Chondrocyte (in vitro differentiated cells): ENCODE results near the gene NOL9. TPM values are rescaled to one million over a fixed set of nuclear protein-coding genes. Genes with fewer than 3 reads are reported as not detected.
A peak's percentile ranks its signal among the peaks of the same experiment; 100 is the strongest.

Experiments
- DNase-seq: peaks from one replicate; pipeline ENCODE4 v3.0.0; 2021; ENCODE audit warnings: mixed read lengths, low spot score
- H3K27ac Mint-ChIP-seq: one replicate; pipeline ENCODE4 v1.8.0; 2021; ENCODE audit warnings: mild to moderate bottlenecking, moderate library complexity, mixed read lengths; ENCODE audit not compliant: unreplicated experiment
- H3K27me3 Mint-ChIP-seq: 2 replicates; pipeline ENCODE4 v1.8.0; 2021; ENCODE audit warnings: low read depth, mixed read lengths
- H3K36me3 Mint-ChIP-seq: 2 replicates; pipeline ENCODE4 v1.8.0; 2021; ENCODE audit warnings: low read depth, mixed read lengths
- H3K4me1 Mint-ChIP-seq: 2 replicates; pipeline ENCODE4 v1.8.0; 2021; ENCODE audit warnings: low read depth, mild to moderate bottlenecking, mixed read lengths
- H3K4me3 Mint-ChIP-seq: one replicate; pipeline ENCODE4 v1.8.0; 2021; ENCODE audit warnings: mild to moderate bottlenecking, moderate library complexity, mixed read lengths; ENCODE audit not compliant: unreplicated experiment
- H3K9me3 Mint-ChIP-seq: 2 replicates; pipeline ENCODE4 v1.8.0; 2021; ENCODE audit warnings: low read depth, mixed read lengths
- total RNA-seq: library from RNA; stranded (reverse); gene quantifications from 3 replicates; pipeline ENCODE4 v1.2.1, GENCODE V29; 2021
- TF ChIP-seq, protein P1 (sequence below): fragments of 200-600 bp; sonication (generic); IDR thresholded peaks from 2 replicates; pipeline ENCODE4 v1.5.0; 2021; ENCODE audit warnings: antibody characterized with exemption, mild to moderate bottlenecking, moderate library complexity

NOL9 gene
- total RNA-seq, 1 donor from 2014 or later: 27.0 TPM

DNA sequence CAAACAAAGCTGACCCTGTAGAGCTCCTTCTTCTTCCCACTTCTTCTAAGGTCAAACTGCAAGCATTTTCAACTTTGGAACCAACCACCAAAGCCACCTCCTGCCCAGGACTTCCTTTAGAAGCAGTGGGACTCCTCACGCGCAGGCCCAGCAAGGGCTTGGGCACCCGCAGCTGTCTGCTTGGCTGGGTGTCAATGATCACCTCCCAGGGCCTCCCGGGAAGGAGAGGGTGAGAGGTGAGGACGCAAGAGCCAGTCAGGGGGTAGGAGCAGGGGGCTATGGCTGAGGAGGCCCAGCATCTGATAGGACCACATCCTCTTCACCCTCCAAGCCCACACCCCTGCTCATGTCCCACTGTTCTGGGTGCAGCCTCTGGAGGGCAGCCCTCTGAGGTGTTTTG, 38.1 kb upstream of the NOL9 start:
- no peak for DNase-seq
- no peak overlapping the region for H3K4me3 Mint-ChIP-seq
- TF ChIP-seq, protein P1, sequence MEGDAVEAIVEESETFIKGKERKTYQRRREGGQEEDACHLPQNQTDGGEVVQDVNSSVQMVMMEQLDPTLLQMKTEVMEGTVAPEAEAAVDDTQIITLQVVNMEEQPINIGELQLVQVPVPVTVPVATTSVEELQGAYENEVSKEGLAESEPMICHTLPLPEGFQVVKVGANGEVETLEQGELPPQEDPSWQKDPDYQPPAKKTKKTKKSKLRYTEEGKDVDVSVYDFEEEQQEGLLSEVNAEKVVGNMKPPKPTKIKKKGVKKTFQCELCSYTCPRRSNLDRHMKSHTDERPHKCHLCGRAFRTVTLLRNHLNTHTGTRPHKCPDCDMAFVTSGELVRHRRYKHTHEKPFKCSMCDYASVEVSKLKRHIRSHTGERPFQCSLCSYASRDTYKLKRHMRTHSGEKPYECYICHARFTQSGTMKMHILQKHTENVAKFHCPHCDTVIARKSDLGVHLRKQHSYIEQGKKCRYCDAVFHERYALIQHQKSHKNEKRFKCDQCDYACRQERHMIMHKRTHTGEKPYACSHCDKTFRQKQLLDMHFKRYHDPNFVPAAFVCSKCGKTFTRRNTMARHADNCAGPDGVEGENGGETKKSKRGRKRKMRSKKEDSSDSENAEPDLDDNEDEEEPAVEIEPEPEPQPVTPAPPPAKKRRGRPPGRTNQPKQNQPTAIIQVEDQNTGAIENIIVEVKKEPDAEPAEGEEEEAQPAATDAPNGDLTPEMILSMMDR: no peak
- H3K36me3 Mint-ChIP-seq: peaks cover 21% of the 10 kb centered on the region
- peaks cover 8% of the 10 kb centered on the region for H3K4me1 Mint-ChIP-seq
- no peak overlapping the region for H3K27ac Mint-ChIP-seq
- no peaks in the 10 kb centered on the region for H3K9me3 Mint-ChIP-seq
- H3K27me3 Mint-ChIP-seq: no peaks in the 10 kb centered on the region

DNA sequence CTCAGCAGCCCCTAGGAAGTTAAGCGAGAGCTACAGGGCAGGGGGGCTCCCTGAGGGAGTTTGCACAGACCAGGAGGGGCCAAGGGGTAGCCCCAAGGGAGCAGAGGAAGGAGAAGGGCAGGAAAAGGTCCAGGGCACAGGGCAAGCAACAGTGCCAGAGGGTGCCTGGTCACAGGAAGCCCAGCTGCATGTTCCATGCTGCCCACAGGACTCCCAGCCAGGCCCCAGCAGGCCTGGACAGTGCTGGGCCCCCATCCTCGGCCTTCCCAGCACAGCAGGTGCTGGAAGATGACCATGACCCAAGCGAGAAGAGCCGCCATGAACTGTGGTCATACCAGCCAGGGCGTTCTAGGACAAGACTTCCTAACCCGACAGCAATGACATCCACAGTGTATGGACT, 37.3 kb upstream of the NOL9 start:
- Mint-ChIP-seq H3K36me3 (peaks cover 20% of the 10 kb centered on the region), H3K4me1 (peaks cover 8% of the 10 kb centered on the region), H3K4me3 (no peak overlapping the region), H3K27ac (no peak overlapping the region), H3K9me3 (no peaks in the 10 kb centered on the region), H3K27me3 (no peaks in the 10 kb centered on the region)
- no peak for DNase-seq
- TF ChIP-seq, protein P1: no peak

DNA sequence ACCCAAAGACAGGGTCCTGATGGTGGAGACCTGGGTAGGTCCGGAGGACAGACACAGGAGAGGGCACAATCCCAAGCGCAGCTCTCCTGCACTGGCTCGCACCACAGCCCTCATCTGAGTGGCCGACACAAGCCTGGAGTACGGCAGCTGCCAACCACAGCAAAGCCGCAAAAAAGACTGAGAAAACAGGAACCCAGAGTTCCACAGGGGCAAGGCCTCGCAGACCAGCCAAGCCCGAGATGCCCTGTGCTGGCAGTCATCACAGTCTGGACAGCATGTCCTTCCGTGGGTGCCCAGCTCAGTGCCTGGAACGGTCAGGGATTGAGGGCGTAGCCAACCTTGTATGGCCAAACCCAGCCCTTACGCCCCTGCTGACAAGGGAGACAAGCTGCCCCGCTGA, 36.9 kb upstream of the NOL9 start:
- Mint-ChIP-seq H3K4me3 (no peak overlapping the region), H3K4me1 (peaks cover 4% of the 10 kb centered on the region), H3K27ac (no peak overlapping the region), H3K36me3 (peaks cover 17% of the 10 kb centered on the region), H3K9me3 (no peaks in the 10 kb centered on the region), H3K27me3 (no peaks in the 10 kb centered on the region)
- DNase-seq: no peak
- TF ChIP-seq, protein P1: no peak

DNA sequence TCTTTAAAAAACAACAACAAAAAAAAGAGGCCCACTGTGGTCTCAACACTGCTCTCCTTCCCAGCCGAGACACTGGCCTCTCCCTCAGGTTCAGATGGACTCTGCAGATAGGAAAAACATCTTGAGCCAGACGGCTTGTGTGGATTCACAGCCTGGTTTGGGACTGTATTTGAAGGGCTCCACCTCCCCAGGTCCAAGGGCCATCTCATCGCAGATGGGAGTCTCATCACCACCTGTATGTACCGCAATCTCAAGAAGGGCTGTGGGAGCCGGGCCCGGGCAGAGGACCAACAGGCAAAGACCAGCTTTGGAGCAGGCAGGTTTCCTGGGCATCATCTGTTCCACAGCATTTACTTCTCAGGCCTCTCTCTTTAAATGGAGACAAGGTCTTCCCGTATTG, 35.7 kb upstream of the NOL9 start:
- DNase-seq: no peak
- TF ChIP-seq, protein P1: no peak
- H3K9me3 Mint-ChIP-seq: no peaks in the 10 kb centered on the region
- no peaks in the 10 kb centered on the region for H3K4me1 Mint-ChIP-seq
- no peaks in the 10 kb centered on the region for H3K27me3 Mint-ChIP-seq
- no peak overlapping the region for H3K4me3 Mint-ChIP-seq
- H3K27ac Mint-ChIP-seq: no peak overlapping the region
- peaks cover 8% of the 10 kb centered on the region for H3K36me3 Mint-ChIP-seq

DNA sequence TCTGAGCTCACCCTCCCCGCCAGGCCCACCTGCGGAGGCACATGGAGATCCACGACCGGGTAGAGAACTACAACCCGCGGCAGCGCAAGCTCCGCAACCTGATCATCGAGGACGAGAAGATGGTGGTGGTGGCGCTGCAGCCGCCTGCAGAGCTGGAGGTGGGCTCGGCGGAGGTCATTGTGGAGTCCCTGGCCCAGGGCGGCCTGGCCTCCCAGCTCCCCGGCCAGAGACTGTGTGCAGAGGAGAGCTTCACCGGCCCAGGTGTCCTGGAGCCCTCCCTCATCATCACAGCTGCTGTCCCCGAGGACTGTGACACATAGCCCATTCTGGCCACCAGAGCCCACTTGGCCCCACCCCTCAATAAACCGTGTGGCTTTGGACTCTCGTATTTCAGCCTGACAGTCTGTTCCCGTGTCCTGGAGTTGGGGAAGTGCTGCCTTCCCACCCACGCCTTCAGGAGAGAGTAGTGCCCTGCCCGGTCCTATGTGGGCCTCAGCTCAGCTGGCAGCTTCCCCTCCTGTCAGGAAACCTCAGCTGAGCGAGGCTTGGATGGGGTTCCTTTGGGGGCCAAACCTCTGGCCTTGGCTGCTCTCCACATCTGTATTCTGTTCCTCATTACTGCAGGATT, 34.7 kb upstream of the NOL9 start:
- no peaks in the 10 kb centered on the region for H3K9me3 Mint-ChIP-seq
- TF ChIP-seq, protein P1: no peak
- no peaks in the 10 kb centered on the region for H3K27me3 Mint-ChIP-seq
- DNase-seq: no peak
- peaks cover 5% of the 10 kb centered on the region for H3K36me3 Mint-ChIP-seq
- no peak overlapping the region for H3K4me3 Mint-ChIP-seq
- H3K4me1 Mint-ChIP-seq: no peaks in the 10 kb centered on the region
- H3K27ac Mint-ChIP-seq: peak overlapping the region; percentile 45
